ENCODE measurements around the gene ATP8A2.

ATP8A2 gene

GRCh38 chr13:25585000-25585399 lies 213.2 kb downstream of the ATP8A2 start:
- TF ChIP-seq, protein P1, sequence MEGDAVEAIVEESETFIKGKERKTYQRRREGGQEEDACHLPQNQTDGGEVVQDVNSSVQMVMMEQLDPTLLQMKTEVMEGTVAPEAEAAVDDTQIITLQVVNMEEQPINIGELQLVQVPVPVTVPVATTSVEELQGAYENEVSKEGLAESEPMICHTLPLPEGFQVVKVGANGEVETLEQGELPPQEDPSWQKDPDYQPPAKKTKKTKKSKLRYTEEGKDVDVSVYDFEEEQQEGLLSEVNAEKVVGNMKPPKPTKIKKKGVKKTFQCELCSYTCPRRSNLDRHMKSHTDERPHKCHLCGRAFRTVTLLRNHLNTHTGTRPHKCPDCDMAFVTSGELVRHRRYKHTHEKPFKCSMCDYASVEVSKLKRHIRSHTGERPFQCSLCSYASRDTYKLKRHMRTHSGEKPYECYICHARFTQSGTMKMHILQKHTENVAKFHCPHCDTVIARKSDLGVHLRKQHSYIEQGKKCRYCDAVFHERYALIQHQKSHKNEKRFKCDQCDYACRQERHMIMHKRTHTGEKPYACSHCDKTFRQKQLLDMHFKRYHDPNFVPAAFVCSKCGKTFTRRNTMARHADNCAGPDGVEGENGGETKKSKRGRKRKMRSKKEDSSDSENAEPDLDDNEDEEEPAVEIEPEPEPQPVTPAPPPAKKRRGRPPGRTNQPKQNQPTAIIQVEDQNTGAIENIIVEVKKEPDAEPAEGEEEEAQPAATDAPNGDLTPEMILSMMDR (IDR thresholded peaks at IDR 0.05; ENCODE audit: borderline replicate concordance, control extremely low read depth, extremely low read depth, insufficient read depth, missing control alignments), result no peak
- DNase-seq (ENCODE audit: low spot score), result no peak
- in situ Hi-C loops (cut with MboI; ENCODE audit: low sequenced_read_pairs, unreplicated experiment), result no loop called here

DNA sequence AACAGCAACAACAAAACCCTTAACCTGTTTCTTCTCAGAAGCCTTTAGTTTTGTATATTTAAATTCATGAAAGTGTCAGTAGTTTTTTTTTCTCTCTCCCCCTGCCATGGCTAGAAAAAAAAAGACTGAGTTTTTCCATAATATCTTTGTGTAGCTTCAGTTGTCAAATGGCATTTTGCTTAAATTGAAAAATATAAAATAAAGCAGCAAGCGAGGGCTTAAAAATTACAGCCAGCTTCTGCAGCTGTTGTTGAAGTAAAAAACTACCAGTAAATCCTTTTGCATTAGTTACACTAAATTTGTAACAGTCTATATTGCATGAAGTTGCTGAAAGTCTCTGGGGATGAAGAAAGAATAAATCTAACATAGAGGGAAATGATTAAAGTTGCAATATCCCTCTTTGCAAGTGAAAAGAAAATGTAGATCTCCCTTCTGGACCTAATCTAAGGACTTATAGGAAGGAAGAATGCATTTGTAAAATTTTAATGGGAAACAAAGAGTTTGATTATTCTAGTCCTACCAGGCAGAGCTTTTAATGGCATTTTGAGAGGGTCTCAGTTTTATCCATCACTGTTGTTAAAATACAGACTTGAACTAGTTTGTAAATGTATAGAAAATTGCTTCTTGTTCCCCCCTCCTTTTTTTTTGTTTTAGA lies 215.7 kb downstream of the ATP8A2 start:
- TF ChIP-seq, protein P1 (IDR thresholded peaks at IDR 0.05; ENCODE audit: borderline replicate concordance, control extremely low read depth, extremely low read depth, insufficient read depth, missing control alignments), result no peak
- in situ Hi-C loops (cut with MboI; ENCODE audit: low sequenced_read_pairs, unreplicated experiment), result no loop called here
- no peak for DNase-seq (ENCODE audit: low spot score)

GRCh38 chr13:25588336-25589060 lies 216.7 kb downstream of the ATP8A2 start:
- in situ Hi-C loops (cut with MboI; ENCODE audit: low sequenced_read_pairs, unreplicated experiment), result no loop called here
- TF ChIP-seq, protein P1 (IDR thresholded peaks at IDR 0.05; ENCODE audit: borderline replicate concordance, control extremely low read depth, extremely low read depth, insufficient read depth, missing control alignments), result no peak
- DNase-seq (ENCODE audit: low spot score), result no peak

DNA sequence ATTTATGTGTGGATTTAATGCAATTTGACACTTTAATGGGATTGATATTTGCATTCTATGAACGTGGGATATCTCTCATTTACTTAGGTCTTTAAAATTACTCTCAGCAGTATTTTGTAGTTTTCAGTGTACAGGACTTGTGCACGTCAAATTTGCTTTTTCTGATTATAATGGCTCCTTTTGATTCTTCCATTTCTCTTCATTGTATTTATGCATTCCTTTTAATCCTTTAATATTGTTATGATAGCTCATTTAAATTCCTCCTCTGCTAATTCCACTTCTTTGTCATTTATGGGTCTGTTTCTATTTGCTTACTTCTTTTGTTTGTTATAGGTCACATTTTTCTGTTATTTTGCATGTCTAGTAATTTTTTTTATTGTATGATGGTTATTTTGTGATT lies 226.6 kb downstream of the ATP8A2 start:
- no peak for DNase-seq (ENCODE audit: low spot score)
- TF ChIP-seq, protein P1 (IDR thresholded peaks at IDR 0.05; ENCODE audit: borderline replicate concordance, control extremely low read depth, extremely low read depth, insufficient read depth, missing control alignments), result no peak
- in situ Hi-C loops (cut with MboI; ENCODE audit: low sequenced_read_pairs, unreplicated experiment), result no loop called here

- TF ChIP-seq, protein P1 (IDR thresholded peaks at IDR 0.05; ENCODE audit: borderline replicate concordance, control extremely low read depth, extremely low read depth, insufficient read depth, missing control alignments), result no peak
- no peak for DNase-seq (ENCODE audit: low spot score)
- in situ Hi-C loops (cut with MboI; ENCODE audit: low sequenced_read_pairs, unreplicated experiment), result no loop called here
Observed at GRCh38 chr13:25602176-25602575, 230.4 kb downstream of the ATP8A2 start.

DNA sequence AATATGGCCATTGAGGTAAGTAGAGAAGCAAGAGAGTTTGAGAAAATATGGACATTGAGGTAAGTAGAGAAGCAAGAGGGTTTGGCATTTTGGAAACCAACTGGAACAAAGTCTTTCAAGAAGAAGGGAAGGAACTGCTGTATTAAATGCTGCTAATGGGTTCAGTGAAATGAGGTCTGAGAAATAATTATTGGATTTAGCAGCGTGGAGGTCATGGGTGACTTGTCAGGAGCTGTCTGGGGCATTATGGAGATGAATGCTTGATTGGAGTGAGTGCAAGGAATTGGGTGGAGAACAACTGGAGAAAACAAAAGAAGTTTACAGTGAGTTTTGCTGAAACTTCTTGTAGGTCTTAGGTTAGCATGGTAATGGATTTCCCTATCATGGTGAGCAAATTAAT lies 232.3 kb downstream of the ATP8A2 start:
- TF ChIP-seq, protein P1 (IDR thresholded peaks at IDR 0.05; ENCODE audit: borderline replicate concordance, control extremely low read depth, extremely low read depth, insufficient read depth, missing control alignments), result no peak
- in situ Hi-C loops (cut with MboI; ENCODE audit: low sequenced_read_pairs, unreplicated experiment), result no loop called here
- DNase-seq (ENCODE audit: low spot score), result no peak
